GM18526 (cell line): Measurements from ENCODE around the gene SDHB.

Experiments
- POLR2A ChIP-seq: IDR thresholded peaks from 3 replicates; pipeline ENCODE4 v1.6.1; 2011; ENCODE audit not compliant: insufficient read length; ENCODE audit errors: extremely low read depth

Gene SDHB

DNA sequence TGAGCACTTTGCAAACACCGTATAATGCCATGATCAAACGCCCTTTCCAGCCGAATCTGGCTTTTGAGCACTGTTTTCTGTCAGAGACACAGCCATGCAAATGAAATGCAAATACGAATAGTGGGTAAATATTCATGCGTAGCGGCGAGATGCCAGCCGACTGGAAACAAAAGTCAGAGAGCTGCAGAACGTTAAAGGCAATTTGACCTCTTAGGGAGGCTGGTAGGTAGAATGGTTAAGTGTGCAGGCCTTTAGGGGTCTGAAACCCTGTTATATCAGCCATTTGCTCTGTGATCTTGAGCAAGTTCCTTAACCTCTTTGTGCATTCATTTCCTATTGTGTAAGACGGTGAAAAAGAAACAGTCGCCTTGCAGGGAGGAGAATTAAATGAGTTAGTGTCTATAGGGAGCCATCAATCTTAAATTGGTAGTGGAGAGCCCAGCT is 6.5 kb upstream of the SDHB start:
- no peak for TF ChIP-seq POLR2A

DNA sequence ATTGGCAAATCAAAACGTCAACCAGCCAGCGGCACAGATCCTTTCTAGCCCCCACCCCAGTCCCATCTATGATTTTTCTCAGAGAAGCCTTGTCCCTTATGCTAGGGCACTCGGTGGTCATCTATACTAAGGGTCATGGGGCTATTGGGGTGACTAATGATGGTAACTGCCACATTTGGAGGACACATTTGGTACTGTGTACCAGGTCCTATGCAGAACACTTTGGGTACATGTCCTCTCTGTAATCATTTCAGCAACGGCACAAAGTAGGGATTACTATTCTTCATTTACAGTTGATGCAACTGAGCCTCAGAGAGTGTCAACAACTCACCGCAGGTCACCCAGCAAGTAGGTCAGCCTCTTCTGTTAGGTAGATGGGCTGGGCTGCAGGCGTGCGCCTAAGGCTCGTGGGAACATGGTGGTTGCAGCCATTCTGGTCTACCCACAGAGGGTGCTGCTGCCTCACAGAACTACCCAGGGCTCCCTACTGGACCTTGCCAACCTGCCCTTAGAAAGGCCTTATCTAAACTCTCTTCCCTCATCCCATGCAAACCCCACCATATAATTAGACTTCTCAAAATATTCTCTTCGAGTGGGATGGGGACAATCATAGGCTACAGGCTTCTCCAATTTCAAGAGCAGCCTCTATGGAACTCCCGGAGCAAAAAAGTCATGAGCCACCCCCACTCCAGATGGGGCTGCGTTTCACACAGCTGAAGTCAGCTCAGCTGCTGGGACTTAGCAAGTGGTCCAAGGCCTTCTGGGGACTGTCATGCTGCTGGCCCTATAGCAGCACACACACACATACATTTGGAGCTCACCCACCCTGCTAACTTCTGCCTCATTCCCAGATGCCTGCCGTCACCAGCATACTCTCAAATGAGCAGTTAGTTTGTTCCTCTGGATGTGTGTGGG is 5.8 kb upstream of the SDHB start:
- TF ChIP-seq POLR2A = no peak

DNA sequence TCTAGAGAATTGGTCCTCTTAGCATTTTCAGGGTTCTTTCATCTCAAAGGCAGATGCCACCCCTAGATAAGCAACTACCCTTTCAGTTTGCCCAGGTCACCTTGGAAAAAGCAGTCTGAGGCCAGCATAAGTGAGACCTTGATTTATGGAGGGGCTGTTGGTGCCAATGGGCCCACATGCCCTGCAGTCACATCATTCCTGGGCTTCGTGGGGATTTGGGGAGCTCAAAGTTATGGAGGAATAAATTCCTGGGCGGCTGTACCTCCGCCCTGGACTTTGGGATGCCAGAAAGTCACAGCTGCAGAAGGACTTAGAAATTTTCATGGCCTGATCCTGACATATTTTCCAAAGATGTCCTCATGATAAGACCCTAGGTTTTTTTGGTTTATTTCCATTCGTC is 2.7 kb upstream of the SDHB start:
- no peak for TF ChIP-seq POLR2A

DNA sequence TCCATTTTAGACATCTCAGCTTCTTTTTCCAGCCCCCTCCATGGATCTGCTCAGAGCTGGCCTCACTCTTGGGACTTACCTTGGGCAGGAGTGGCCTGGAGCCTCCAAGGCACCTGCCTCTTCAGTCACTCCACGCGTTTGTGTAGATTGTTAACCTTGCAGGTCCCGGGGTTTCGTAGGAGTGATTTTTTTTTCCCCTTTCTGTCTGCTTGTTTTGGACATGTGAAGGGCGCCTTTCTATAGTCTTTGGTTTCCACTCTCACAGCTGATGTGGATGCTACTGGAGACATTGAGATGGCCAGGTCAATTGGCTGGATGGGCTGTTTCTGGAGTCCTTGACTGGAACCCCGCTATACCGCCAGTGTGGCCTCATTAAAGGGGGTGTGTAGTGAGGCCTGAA is 2.0 kb upstream of the SDHB start:
- no peak for TF ChIP-seq POLR2A

DNA sequence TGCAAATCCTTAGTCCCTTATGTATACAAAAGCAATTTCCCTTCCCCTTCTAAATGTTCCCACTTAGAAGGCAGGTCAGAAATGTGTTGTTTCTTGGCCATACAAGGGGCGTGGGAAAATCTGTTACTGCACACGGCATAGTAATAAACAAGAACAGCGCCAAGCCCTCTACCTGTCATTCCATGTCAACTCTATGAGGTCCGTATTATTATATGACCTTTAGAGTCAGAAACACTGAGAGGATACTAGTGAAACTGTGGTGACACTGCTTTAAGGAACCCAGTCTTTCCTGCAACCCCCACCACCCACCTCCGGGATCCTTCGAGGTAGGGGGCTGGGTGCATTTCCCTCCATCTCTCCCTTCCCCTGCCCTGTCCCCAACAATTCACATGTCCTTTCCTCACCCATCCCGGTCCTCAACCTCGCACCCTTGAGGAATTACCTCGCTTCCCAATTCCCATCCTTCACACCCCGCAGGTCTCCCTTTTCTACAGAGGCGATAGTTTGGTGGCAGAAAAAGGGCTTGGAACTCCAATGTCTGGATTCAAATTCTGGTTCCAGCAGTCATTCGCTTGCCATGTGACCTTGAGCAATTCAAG is 647 bp downstream of the SDHB start:
- no peak for TF ChIP-seq POLR2A

DNA sequence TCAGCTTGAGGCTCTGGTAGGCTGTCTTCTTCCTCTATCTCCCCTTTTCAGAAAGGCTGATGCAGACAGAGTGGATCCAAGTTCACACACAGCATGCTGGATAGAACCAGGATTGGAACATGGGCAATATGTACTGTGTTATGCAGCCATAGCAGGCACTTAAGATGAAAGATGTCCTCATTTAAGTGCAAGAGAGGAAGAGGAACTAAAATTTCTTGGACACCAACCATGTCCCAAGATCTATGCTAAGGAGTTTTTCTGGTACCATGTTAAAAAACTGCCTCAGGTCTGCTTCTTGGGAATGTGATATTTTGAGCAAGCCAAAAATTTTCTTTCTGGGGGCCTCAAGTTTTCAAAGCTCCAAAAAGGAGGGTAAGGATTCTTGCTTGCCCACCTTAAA is 1.2 kb downstream of the SDHB start:
- TF ChIP-seq POLR2A = no peak

DNA sequence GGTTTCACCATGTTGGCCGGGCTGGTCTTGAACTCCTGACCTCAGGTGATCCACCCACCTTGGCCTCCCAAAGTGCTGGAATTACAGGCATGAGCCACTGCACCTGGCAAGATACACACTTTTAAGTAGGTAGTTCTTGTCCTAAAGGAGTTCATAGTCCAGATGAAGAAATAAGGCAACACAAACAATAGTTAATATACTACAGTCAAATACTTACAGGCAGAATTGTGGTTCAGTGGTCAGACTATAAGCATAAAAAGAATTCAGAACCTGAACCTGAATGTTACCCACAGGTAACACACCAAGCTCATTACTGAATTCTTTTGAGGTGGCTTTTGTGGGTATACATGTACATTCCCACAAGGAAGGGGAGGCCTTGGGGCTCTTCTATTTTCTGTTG is 1.8 kb downstream of the SDHB start:
- TF ChIP-seq POLR2A = no peak

DNA sequence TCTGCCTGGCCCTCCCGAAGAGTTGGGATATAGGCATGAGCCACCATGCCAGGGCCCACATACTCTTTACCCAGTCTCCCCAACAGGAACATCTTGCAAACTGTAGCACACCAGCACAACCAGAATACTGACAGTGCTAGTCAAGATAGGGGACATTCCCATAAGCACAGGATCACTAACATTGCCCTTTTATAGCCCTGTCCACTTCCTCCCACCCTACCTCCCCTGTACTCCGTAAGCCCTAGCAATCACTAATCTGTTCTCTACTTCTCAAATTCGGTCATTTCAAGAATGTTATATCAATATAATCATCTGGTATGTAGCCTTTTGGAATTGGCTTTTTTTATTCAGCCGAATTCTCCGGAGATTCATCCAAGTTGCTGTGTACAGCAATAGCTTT is 5.9 kb downstream of the SDHB start:
- no peak for TF ChIP-seq POLR2A

DNA sequence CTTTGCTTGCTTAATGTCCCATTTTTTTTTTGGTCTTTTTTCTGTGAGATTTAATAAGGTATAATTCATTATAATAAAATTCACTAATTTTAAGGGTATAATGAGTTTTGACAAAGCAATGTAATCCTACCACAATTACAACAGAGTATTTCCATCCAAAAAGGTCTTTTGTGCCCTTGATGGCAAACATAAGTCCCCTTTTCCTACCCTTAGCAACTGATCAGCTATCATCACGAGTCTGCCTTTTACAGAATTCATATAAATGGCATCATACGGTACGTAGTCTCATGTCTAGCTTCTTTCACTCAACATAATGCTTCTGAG is 7.5 kb downstream of the SDHB start:
- no peak for TF ChIP-seq POLR2A

DNA sequence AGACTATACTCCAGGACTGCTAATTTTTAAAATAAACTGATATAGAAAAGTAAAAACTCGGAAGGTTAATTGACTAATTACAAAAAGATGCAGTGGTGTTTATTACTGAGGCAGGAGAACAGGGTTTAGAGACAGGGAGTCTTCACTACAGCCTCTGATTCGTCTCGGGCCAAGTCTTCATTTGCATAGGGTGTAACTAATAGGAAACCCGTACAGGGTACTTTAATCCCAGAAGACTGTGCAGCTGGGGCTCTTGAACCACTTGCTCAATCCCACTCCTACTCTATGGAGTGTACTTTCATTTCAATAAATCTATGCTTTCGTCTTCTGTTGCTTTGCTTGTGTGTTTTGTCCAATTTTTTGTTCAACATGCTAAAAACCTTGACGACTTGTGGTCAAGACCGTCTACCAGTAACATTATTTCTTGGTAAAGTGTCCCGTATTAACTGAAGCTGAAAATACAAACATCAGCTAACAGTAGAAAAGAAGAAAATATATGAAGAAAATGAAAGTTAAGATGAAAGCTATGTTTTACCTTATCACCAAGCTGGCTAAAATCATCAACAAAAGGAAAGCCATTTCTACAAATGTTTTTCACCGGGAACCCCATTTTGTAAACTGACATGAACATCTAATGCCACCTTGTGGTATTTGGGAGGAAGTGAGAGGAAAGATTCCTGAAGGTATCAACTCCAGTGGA is 8.0 kb downstream of the SDHB start:
- TF ChIP-seq POLR2A = no peak

DNA sequence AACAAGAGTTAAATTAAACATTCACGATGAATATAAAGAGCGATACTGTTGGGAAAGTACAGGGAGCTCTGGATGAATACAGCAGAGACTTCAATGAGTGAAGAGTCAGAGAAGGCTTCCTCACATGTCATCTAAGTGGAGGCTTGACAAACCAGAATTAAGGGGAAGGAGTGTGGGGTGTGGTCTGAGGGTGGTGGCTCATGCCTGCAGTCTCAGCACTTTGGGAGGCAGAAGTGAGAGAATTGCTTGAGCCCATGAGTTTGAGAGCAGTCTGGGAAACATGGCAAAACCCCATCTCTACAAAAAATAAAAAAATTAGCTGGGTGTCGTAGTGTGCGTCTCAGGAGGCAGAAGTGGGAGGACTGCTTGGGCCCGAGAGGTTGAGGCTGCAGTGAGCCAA is 8.7 kb downstream of the SDHB start:
- TF ChIP-seq POLR2A = no peak

DNA sequence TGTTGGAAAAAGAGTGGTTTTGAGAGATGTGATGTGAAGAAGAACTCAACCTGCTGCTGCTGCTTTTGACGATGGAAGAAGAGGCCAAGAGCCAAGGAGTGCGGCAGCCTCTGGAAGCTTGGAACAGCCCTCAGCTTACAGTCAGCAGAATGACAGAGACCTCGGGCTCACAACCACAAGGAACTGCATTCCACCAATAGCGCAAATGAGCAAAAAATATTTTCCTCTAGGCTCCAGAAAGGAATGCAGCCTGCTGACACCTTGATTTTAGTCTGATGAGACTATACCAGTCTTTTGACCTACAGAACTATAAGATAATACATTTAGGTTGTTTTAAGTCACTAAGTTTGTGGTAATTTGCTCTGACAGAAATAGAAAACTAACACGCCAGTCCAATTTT is 10.2 kb downstream of the SDHB start:
- TF ChIP-seq POLR2A = no peak

DNA sequence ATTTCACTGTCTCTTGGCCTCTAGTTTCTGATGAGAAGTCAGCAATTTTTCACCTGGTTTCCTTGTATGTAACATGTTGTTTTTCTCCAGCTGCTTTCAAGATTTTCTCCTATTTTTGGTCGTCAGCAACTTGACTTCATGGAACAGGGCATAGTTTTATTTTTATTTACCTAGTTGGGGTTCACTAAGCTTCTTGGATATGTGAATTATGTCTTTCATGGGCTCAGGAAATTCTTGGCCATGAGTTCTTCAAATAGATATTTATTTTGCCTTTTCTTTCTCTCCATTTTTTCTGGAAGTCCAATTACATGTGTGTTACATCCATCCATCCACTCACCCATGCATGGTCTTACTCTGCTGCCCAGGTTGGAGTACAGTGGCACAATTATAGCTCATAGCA is 13.7 kb downstream of the SDHB start:
- TF ChIP-seq POLR2A = no peak

DNA sequence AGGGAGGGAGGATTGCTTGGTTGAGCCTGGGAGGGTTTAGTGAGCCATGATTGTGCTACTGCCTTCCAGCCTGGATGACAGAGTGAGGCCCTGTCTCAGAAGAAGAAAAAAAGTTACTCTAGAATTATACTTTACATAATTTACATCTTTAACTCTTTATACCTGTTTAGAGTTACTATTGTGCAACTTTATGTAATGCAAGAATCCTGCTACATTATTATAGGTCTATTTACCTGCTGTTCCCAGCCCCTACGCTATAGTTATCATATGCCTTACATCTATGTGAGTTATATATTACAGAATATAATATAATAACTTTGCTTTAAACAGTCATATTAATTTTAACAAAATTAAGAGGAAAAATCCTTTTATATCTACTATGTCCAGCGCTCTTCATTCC is 14.3 kb downstream of the SDHB start:
- no peak for TF ChIP-seq POLR2A

DNA sequence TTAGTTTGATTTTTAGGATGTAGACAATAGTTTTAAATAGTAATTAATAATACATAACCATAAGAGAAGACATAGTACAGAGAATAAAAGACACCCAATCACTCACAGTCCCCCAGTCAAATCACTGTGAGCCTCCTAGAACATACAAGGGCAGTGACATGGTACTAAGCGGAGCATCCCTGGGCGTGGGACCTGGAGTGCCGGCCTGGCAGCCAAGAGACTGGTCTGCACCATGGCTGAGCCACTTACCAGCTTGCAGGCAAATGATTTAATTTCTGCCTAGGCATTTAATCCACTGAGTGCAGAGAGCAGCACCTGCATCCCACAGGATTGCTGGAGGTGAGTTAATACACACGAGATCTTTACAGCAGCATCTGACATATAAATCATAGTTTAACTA is 20.4 kb downstream of the SDHB start:
- no peak for TF ChIP-seq POLR2A

DNA sequence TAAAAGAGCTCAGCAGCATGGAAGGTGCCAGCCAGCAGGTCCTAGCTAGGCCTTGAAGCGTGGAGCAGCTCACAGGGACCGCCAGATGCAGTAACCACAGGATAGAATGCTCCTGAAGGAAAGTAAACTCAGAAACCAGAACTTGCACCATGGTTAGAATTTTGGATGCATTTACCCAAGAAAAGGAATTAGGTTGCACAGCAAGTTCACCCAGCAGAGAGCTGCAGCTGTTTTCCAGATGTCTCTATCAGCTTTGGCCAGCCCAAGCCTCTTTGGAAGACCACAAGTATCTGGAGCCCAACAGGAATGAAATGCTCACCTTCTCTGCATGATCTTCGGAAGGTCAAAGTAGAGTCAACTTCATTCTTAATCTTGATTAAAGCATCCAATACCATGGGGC is 21.1 kb downstream of the SDHB start:
- TF ChIP-seq POLR2A = no peak
